ENCODE measurements around the gene ARHGAP21.
"Not testable (repeated sequence)": the region's sequence is repeated elsewhere in the genome, so short reads cannot be mapped to it uniquely, and the experiment has no call there.

The ARHGAP21 gene

DNA sequence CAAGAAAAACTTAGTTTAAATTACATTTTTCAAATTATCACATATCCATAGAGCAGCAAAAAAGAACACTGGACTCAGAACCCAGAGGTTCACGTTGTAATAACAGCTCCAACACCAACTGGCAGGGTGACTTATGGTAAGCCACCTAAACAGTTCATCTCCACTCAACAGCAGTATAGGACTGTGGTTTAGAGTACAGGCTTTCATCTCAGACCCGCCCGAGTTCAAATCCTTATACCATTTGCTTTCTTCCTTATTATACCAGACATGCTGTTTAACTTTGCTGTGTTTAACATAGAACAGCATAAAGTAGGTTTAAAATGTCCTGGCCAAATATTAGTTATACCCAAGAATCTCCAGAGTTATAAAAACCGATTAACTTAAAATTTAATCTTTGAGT, 97.9 kb downstream of the ARHGAP21 start:
- DNase-seq (ENCODE audit: low read depth), result no peak

DNA sequence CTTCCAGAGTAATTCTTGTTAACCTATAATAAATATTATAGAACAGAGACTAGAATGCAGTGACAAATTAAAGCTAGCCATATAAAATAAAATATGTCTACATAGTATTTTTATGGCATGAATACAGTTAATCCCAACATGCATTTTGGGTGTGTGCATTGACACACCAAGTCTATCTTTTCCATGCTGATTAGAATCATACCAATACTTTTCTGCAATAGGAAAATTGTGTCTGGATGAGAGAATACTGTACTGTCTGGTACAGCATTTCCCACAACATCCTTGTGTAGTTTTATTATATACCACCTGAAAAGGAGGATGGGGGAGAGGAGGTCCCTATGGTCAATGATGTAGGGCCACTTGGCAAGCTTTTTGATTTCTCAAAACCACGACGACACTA, 100.3 kb downstream of the ARHGAP21 start:
- no peak for DNase-seq (ENCODE audit: low read depth)

DNA sequence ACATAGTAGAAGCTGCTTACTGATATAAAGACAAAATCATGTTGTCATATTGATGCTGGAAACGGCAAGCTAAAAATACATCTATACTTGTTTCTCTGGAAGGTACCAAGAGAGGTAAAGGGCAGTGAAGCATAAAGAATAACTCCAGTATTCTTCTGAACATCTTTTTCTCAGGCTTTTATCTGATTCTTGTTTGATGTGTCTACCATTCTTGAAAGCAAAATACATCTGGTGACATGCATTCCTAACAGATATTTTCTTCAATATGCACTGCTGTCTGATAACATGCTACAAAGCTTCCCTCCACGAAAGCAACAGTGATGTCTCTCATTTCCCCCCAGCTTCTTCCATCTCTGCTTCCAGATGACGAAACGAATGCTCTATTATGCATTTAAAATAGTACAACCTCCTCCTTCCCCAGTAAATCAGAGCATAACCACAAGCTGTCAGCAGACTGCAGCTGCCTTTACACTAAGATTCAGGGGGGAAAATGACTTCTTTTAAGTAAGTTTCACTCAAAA, 100.8 kb downstream of the ARHGAP21 start:
- DNase-seq (ENCODE audit: low read depth), result no peak

DNA sequence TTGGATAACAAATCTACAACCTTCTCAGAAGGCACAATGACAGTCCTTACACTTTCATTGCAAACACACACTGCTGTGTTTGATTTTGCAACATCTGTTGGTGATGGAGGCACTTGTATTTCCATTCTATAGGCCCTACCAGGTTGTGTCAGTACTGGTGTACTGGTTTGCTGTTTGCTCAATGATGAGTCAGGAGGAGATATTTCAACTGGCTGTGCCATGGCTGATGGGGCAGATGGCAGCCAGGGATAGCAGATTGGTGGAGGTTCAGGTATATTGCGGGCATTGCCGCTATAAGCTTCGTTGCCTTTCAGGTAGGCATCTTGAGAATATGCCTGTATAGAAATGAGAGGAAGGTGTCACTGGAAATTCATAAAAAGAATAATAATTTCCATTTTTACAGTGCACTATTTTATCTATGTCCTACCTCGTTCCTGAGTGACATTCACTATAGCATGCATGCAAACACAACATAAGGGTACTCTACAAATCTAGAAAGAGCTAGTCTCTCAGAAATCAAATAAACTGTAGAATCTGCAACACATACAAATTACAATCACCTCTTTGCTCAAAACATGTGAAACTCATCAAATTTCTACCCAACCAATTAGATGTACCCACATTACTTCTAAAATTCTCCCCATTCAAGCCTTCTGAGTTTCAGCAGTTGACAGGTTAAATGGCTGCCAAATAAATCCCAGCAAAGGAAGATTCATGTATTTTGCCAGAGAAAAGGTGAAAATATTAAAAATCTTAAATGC, 102.5 kb downstream of the ARHGAP21 start:
- not testable (repeated sequence) for DNase-seq (ENCODE audit: low read depth)

DNA sequence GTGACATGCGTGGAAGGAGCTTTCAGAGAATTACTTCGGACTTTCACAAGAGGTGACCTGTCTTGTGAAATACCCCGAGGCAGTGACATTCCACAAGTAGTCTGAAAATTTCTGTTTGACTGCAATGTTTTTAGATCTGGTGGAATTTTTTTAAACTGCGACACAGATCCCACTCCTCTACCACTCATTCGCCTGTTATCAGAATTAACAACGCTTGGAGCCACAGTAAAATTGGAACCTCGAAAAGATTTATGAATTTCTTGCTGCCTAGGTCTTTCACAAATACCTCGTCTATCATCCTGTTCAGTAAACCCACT, 103.7 kb downstream of the ARHGAP21 start:
- not testable (repeated sequence) for DNase-seq (ENCODE audit: low read depth)

DNA sequence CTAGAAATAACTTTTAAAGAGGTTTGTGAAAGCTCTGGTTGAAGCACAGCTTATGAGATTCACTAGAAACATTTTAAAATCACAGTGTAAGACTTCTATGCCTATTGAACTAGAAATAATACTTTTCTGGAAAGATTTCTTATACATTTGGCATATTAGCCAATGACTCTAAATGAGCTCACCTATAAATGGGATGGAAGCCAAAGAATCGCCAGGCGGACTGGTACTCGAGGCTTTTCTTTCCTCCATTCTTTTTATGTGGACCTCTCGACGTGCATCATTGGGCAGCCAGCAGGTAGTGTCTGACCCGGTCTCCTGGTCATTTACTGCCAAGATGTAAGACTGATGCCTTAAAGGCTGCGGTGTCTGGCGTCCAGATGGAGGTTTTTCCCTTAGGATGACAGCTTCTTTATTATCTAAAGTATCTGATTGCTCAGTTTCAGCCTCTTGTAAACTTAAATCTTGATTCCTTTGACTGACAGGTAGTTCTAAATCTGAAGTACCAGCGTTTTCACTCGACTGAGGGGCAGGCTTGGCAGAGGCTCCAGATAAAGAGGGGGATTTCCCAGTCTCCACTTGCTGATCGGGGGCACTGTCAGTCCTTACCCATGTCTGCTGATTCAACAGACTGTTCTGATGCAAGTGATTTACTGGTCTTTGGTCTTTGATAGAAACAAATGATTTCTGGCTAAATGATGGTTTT, 104.2 kb downstream of the ARHGAP21 start:
- not testable (repeated sequence) for DNase-seq (ENCODE audit: low read depth)

DNA sequence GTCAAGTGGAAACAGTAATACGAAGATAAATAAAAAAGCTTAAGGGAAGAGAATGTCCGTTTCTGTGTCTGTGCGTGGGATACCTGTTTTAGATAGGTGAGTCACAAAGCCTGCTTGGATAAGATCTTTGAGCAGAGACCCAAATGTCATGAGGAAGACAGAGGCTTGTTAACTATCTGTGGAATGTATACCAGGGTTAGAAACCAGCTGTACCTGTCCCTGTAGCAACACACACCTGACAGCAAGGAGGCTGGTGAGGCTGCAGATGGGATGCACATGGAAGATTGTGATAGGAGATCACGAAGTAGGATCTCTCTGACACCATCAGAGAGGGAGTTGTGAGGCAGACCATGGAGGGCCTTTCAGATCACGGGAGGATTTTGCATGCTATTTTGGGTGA, 105.3 kb downstream of the ARHGAP21 start:
- DNase-seq (ENCODE audit: low read depth), result no peak

DNA sequence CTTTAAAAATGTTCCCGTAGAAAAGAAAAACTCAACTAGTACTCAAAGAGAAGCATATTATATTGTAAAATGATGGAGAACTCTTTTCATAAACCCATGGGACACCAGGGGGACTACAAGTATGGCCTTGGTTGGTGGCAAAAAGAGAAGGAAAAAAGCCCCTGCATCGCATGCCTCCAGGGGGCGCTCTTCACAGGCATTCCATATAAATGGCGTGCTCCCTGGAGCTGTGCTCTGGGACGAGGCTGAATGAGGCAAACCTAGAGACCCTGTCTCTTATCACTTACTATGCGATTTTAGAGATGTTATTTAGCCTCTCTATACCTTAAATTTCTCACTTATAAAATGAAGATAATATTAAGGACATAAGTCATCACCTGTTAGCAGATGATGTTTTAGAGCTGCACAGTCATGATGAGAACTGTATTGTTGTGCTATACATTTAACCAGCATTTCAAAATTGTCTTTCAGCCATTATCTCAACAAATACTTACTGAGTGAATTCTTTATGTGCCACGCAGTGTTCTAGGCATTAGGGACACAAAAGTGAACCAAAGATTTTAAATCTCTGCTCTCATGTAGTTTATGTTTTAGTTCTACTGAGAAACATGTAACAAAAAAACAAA, 105.8 kb downstream of the ARHGAP21 start:
- DNase-seq (ENCODE audit: low read depth), result peak; percentile 8

DNA sequence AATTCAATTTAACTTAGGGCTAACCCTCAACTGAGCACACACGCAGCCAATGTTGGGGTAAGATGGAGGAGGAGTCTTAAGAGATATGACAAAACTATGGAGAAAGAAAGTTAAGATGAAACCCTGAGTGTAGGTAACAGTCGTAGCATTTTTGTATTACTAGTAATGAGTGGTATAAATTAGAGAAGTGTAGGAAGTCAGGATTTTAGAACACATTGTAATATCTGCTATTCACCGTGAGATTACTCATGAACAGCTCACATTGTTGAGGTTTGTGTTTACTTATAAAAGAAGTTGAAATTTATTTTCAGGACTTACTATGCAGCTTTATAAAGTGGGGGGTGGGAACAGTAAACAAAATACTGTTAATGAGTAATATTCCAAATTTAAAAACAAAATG, 107.2 kb downstream of the ARHGAP21 start:
- DNase-seq (ENCODE audit: low read depth), result no peak

DNA sequence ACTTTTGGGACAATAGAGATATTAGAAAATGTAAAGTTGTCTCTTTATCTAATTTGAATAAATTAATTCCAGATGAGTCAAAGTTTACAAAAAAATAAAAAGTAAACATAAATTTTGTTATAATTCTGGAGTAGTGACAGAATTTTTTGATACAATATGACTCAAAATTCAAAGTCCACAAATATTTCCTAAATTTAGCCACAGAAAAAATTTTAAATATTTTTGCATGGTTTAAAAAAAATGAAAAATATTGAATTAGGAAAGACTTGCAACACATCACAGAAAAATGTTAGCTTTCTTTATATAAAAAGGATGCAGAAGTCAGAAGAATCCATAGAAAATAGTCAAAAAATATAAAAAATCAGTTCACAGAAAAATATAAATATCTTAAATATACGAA, 117.7 kb downstream of the ARHGAP21 start:
- no peak for DNase-seq (ENCODE audit: low read depth)

DNA sequence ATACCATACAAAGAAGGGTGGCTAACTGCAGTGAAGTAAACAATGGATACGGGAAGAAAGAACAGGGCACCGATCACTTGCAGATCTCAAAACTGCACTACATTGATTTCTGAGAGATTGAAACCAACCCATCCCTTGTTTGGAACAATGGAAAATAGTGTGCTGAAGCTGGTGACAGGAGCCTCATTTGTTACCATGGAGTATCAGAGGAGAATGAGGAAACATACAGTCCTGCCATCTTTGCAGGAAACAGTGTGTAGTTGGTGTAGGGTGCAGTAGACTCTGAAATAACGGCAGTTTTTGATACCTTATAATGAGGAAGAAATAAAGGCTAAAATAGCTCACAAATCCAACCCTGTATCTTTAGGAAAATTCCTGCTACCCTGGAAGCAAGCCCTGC, 118.5 kb downstream of the ARHGAP21 start:
- no peak for DNase-seq (ENCODE audit: low read depth)

DNA sequence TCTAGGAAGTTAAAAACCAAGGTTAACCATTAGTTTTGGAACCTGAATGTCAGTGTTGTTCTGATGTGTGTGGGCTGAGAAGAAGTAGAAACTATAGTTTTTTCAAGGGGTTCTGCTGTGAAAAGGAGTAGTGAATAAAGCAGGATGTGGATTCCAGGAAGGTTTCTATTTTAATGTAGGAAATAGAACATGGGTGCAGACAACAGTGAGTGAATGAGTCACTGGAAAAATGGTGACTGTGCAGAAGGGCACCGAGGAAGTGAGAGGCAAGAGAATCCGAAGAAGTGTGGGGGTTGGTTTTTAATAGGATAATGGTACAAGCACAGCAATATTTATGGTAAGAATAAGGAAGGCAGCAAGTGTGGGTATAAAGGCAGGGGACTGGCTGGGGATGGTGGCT, 120.4 kb downstream of the ARHGAP21 start:
- DNase-seq (ENCODE audit: low read depth), result no peak

DNA sequence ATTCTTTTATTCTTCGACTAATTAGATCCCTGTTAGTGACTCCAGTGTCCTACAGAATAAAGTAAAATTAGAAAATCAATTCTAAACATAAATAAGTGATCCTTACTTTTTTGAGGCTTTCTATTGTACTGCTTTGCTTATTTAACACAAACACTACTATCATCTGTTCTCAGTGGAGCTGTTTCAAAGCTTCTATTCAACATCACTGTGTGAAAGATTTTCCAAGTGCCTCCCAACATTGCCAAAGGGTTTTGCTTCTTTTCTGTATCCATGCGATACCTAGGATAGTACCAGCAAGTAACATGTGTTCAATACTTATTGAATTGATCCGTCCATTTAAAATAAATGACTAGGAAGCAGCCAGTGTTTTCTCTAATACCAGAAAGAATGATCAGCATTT, 125.7 kb downstream of the ARHGAP21 start:
- DNase-seq (ENCODE audit: low read depth), result no peak

DNA sequence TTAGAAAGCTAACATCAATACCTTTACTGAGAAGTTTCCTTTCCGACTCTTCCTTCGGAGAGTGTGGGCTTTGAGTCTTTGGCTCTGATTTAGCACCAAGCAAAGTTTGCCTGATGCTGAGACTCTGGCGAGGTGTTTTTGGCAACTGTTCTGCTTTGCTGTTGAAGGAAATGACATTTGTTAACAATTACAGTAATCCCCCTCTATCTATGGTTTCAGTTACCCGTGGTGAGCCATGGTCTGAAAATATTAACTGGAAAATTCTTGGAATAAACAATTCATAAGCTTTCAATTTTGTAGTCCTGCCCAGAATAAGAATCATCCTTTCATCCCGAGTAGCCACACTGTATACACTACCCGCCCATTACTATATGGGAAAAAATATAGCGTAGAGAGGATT, 126.3 kb downstream of the ARHGAP21 start:
- DNase-seq (ENCODE audit: low read depth), result no peak

DNA sequence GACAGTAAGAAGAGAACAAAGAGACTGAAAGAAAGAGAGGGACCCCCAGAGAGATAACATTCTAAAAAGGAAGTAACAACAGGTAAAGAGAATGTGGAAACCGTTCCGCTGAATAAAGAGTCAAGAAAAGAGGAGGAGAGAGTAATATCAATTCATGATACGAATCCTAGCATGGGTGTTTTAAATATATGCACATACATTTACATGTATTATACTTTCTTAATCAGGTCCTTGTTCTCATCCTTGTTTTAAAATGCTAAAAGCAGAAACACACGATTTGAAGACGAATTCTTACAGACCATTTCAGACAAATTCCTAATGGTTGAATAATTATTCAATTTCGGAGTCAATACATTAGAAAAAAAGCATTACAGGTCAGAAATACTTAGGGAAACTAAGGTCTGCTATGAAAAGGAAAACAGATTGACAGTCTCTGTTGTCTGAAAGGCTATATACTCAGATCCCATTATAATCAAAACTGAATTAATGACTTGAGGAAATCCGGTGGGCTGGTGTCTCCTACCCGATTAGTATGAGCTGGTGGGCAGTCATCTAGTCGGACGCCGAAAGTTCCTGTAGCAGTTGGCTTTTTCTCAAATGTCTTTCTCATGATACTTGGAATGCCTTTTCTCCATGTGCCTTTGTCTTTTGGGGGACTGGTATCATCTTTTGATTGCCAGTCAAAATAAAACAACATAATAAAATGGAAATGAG, 127.3 kb downstream of the ARHGAP21 start:
- DNase-seq (ENCODE audit: low read depth), result no peak

DNA sequence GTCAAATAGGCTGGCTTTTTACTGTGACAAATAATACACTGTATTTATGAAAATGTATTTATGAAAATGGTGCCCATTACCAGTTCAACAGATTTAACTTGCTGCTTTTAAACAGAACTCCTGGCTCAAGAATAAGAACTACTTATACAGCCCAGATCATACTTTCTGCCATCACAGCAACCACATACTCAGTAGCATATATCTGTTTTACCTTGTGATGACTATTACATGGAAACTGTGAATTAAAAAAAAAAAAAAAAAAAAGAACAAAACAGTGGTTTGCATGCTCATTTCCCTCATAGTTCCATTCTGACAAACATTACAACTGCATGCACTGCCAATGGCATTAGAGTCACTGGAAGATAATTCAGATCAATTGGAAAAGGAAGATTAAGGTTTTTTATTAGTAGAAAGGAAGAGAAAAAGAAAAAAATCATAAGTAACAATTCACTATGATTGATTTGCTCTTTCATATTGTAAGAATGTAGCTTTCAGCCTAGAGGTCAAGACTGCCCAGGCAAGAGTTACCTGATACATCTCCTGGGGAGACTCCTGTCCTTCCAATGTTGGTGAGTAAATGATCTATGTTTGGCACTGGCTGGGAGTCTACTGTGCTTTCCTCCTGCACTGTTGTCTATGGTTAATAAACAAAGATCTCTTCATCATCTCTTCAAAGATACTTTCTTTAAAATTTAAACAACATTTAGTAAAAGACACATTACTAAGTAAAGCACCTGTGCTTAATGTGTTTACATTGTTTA, 132.8 kb downstream of the ARHGAP21 start:
- no peak for DNase-seq (ENCODE audit: low read depth)

DNA sequence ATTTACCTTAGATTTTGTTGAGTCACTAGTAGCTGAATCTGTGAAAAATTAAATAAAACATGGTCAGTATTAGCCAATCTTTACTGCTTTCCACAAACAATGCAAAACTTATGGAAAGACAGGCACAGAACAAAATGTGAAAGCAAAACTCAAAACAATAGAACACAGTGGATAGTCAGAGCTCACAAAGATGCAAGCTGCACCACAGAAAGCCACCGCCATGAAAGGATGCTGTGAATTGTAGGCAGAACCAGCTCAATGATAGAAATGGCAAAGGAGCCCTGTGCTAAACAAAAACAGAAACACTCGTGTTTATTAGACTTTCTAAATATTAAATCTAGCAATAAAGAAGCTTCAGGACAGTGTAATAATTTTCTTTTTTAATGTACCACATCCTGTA, 134.4 kb downstream of the ARHGAP21 start:
- no peak for DNase-seq (ENCODE audit: low read depth)

DNA sequence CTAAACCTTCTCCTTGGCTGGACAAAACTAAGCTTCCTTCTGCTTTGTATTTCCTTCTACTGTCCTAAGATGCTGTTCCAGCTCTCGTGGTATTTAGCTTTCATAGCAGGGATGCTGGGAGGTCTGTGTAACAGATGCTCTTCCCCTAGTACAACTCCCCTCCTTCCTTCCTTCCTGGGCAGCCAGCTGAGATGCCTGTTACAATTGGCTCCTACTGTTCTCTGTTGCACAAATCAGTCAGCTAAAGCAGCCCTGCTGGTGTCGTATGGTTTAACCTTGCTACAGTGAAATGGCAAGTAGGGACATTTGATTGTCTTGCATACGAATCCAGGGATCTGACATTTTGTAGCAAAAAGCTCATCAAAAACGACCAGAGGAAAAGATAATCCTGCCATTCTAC, 143.8 kb downstream of the ARHGAP21 start:
- DNase-seq (ENCODE audit: low read depth), result no peak

DNA sequence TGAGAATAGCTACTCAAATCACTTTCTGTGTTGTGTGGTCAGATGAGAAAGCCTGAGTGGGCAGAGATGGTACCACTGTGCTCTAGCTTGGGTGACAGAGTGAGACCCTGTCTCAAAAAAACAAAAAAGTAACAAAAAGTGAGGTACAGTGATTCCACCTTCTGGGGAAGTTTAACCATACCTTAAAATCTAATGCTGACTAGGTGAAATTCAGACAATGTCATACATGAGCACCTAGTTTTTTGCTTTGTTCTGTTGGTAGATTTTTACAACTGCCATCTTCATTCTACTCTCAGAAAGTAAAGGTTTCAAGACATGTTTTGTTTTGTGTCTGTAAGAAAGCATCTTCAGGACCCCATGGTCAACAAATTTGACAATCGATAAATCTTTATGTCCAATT, 144.2 kb downstream of the ARHGAP21 start:
- no peak for DNase-seq (ENCODE audit: low read depth)

DNA sequence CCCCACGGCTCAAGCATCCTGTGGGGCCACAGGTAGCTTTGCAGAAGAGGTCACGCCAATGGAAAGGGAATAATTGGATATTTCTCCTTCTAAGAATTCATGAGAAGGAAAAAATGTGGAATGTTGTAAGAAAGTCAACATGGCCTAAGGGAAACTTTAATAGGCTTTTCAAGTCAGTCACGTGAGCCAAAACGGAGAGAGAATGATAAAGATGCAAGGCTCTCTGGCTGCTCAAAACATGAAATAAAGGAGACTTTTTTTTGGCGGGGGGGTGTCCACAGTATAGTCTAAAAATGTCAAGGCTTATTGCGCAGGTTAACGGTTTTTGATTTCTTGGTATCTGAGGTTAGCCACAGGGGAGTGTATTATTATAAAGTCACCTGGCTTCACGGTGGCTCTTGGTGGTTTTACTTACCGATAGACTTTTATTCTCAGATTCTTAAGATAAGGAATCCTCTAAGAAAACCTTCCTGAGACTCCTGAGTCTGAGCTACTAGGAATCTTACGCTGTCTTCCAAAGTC, 148.1 kb downstream of the ARHGAP21 start:
- DNase-seq (ENCODE audit: low read depth), result no peak

DNA sequence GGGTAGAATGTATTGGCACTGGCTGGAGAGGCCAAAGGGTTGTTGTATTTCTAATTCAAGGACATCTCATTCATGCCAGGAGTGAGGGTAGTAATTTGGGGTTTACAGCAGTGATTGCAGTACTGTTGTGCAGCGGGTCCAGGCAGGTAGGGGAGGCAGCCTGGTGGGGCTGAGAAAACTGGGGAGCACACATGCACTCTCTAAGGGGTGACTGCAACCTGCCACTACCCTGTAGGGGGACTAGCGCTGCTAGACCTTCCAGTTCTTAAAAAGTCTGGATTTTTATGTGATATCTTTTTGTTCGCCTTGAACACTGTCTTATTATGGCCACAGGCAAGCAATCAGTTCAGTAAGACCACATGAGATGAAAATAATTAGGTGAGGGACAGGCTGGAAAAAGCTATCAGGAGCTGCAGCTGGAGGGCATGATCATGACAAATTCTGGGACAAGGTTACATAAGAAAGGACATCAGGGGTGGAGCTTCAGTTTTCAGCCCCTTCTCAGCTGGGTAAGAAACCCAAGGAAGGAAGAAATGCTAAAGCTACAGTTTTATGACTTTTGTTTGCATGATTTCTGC, 149.0 kb downstream of the ARHGAP21 start:
- DNase-seq (ENCODE audit: low read depth), result no peak
